ENCODE data around the gene IL1B.

The IL1B gene

DNA sequence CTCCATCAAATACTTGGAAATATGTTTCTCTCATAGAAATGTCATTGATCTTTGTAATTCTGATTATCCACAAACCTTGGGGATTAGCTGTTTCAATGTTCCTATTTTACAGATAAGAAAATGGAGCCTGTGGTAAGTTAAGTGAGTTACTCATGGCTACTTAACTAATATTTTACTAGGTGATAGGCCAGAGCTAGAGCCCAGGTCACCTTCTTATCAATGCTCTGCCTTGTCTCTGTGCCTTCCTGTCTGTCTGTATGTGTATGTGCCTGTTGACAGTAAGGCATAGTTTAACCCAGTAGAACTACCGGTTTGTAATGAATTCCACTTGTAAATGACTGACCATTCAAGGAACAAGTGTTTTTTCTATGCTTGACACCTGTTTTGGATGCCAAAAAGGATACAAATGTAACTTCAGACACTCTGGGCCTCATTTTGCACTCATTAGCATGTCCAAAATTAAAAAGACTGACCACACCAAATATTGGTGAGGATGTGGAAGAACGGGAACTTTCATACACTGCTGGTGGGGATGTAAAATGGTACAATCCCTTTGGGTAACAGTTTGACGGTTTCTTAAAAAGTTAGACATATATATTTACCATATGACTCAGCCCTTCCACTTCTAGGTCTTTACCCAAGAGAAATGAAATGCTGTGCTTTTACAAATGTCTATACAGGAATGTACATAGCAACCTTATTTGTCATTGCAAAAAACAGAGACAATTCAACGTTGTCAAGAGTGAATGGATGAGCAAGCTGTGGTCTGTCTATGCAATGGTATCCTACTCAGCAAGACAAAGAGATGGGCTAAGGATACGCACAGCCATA lies 32.7 kb downstream of the IL1B start:
- no peak for DNase-seq (ENCODE audit: low read depth)

DNA sequence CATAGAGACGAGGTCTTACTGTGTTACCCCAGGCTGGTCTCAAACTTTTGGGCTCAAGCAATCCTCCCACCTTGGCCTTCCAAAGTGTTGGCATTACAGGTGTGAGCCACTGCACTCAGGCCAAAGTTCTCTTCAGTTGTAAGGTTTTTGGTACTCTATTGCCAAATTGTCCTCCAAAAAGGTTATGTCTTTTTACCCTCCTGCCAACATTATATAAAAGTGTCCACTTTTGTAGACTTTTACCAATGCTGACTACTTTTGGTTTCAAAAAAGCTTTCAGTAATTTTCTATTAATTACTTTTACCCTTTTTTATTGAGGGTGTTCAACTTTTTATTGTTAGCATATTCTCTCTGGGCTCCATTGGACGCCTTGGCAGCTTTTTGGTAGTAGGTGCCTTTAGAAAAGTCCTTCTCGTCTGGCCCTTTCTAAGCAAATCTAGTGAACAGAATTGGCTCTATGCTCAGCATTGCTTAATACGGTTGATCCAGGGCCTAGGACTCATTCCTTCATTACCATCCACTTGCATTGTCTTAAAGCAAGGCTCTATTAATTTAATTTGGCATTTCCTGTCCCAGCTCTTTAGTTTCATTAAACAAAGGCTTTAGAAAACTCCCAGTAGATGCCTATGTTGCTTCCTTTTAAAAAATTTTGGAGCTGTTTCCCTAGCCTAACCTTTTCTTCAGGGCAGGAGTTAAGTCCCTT lies 35.5 kb downstream of the IL1B start:
- DNase-seq (ENCODE audit: low read depth): no peak

DNA sequence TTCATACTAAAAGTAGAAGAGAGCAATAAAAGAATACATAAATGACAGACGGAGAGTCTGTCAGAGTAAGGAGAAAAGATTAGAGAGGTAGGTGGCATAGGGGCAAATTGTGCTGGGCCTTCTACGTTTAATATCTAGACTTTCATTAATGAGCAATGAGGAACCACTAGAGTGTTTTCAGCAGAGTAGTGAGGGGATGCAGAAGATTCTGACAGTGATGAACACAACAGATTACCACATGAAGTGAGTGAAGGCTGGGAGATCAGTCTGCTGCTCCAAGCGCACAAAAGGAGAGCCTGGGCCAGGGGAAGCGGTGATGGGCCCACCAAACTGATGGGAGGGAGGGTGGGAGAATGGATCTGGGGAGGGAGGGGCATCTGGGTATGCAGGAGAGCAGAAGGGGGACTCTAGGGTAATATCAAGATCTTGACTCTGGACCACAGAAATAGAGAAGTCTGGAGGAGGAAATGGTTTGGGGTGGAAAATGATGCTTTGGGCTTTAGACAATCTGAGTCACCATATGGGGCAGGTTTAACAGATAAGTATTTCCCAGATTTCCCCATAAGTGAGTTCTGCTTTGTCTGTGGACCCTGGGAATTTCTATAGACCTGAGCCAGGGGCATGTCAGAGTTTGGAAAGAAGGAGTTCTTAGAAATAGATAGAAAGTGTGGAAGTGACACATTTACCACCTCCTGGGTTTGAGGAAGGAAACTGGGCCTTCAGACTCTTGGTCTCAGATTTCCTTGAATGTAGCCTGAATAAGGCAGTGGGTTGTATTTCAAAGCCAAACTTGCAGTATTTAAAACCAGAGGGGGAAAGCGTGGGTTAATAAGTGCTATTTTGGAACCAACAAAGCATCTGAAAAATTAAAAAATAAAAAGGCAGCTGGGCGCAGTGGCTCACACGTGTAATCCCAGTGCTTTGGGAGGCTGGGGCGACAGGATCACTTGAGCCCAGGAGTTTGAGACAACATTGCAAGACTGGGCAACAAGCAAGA lies 37.3 kb downstream of the IL1B start:
- DNase-seq (ENCODE audit: low read depth): no peak

DNA sequence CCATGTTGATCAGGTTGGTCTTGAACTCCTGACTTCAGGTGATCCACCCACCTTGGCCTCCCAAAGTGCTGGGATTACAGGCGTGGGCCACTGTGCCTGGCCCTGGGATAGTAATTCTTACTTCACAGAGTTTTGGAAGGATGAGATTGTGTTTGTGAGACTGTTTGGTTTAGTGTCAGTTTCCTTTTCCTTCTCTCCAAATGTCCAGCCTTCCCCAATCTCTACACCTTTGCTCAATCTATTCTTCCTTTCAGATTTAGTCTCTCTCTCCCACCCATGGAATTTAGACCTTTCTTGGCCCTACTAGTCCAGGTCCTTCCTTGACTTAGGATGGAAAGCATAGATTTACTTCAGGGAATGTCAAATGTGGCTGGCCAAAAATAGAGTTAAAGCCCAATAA lies 40.1 kb downstream of the IL1B start:
- no peak for DNase-seq (ENCODE audit: low read depth)

DNA sequence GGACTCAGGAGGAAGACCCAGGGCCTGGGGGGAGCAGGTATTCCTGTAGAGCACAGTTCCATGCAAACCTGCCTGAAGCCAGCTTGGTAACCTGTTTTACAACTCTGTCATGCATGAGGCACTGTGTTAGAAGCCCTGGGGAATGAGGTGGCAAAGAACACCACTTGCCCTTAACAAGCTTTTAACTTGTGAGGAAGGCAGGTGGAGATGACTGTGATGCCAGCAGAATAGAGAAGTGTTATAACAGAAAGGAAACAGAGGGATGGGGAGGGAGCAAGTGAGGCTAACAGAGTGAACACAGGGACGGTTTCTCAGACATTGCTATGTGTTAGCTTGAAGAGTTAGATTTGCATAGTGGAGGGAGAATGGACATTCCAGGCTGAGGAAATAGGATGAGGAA lies 40.8 kb downstream of the IL1B start:
- no peak for DNase-seq (ENCODE audit: low read depth)

DNA sequence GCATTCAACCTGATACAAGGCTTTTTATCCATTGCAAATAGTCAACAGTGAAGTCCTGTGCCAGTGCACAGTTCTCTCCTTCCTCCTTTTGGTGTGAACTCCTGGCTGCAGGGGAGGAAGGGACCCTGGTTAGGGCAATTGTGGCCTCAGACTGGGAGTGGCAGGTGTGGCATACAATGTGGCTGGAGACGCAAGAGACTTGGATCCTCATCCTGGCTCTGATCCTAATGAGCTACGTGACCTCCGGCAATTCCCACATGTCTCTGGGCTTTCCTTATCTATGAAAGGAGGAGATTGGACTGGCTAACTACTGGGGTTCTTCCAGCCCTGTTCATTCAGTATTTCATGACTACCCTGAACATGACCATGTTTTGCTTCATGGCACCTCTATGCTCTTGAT lies 41.7 kb downstream of the IL1B start:
- DNase-seq (ENCODE audit: low read depth): no peak

DNA sequence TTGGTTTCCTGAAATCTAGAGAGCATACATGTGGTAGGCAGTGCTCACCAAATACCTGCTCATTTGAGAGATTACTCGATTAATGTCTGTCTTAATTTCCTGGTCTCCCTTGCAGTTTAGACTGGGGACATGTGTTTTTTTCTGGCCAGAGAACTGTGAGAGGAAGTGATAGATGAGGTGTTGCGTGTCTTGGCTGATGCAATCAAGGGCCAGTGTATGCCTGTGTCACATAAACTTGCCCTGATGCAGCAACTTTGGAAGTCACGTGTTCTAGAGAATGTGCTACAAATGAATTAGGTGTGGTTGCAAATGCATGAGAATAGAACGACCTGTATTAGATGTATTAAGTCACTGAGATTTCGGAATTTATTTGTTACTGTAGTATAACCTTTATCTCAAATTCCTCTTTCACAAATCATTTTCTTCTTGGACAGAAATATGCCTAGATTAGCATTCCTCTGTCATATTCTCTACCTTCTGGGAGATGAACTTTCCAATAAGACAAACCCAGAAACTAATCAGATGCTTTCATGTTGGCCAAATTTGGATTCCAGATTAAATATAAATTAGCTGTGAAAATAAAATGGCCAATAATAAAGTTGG lies 42.3 kb downstream of the IL1B start:
- no peak for DNase-seq (ENCODE audit: low read depth)

DNA sequence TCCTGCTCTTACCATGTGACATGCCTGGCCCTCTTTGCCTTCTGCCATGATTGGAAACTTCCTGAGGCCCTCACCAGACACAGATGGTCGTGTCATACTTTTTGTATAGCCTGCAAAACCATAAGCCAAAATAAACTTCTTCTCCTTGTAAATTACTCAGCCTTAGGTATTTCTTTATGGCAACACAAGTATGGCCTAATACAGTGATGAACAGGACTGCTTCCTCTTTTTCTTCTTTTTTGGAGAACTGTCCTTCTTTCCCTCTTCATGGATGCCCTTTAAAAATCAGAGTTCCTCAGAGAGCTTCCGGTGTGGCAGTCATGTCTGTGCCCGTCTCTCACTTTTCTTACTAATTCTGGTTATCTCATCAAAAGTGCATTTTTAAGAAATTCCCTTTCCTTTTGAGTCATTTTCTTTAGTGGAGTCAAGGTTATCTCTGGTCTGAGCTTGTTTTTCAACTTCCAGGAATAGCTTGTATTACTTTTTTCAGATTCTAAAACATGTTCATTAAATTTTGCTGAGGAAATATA lies 43.1 kb downstream of the IL1B start:
- DNase-seq (ENCODE audit: low read depth): no peak

DNA sequence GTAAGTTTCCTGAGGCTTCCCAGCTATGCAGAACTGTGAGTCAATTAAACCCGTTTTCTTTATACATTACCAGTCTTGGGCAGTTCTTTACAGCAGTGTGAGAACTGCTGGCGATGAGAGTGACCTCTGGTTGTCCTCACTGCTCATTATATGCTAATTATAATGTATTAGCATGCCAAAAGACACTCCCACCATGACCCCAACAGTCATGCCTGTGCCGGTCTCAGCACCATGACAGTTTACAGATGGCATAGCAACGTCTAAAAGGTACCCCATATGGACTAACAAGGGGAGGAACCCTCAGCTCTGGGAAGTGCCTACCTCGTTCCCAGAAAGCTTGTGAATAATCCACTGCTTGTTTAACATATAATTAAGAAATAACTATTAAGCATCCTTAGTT lies 44.2 kb downstream of the IL1B start:
- DNase-seq (ENCODE audit: low read depth): no peak

DNA sequence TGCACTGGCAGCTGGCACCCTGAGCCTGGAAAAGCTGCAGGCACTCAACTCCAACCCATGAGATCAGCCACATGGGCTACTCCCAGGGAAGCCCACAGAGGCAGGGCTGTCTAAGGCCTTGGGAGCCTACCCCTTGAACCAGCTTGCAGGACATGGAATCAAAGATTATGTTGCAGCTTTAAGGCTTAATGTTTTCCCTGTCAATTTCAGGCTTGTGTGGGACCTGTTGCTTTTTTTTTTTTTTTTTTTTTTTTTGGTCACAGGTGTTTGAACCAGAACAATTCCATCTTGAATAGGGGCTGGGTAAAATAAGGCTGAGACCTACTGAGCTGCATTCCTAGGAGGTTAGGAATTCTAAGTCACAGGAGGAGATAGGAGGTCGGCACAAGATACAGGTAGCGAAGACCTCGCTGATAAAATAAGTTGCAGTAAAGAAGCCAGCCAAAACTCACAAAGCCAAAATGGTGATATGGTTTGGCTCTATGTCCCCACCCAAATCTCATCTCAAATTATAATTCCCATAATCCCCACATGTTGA lies 44.8 kb downstream of the IL1B start:
- DNase-seq (ENCODE audit: low read depth): no peak

DNA sequence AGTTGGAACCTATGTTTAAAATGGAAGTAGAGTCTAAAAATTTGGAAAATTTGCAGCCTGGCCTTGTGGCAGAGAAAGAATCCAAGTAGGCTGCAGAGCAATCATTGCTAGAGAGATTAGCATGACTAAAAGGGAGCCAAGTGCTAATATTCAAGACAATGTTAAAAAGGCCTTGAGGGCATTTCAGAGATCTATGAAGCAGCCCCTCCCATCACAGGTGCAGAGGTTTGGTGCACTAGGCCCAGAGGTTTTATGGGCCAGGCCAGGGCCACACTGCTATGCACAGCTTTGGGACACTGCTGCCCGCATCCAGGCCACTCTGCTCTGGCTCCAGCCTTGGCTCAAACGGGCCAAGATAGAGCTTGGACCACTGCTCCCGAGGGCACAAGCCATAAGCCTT lies 45.6 kb downstream of the IL1B start:
- no peak for DNase-seq (ENCODE audit: low read depth)

DNA sequence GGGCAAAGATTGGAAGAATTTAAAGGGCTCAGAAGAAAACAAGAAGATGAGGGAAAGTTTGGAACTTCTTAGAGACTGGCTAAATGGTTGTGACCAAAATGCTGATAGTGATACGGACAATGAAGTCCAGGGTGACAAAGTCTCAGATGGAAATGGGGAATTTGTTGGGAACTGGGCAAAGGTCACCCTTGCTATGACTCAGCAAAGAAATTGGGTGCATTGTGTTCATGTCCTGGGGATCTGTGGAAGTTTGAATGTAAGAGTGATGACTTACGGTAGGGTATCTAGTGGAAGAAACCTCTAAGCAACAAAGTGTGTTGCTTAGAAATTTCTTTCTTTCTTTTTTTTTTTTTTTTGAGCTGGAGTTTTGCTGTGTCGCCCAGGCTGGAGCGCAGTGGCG lies 46.3 kb downstream of the IL1B start:
- DNase-seq (ENCODE audit: low read depth): no peak

DNA sequence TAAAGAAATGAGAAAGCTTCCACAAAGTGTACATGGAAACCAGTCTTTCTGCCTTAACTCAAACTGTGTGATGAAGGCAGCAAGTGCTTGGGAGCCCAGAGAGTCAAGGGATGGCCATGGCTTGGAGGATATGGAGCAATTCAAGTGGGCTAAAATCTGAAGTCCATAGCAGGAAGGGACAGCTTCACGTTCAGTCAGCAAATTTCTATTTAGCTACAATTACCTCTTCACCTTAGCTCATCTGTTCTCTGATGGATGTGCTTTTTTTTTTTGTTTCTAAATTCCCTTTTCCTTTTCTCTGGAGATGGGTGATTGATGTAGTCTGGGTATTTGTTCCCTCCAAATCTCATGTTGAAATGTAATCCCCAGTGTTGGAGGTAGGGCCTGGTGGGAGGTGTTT lies 47.4 kb downstream of the IL1B start:
- no peak for DNase-seq (ENCODE audit: low read depth)

DNA sequence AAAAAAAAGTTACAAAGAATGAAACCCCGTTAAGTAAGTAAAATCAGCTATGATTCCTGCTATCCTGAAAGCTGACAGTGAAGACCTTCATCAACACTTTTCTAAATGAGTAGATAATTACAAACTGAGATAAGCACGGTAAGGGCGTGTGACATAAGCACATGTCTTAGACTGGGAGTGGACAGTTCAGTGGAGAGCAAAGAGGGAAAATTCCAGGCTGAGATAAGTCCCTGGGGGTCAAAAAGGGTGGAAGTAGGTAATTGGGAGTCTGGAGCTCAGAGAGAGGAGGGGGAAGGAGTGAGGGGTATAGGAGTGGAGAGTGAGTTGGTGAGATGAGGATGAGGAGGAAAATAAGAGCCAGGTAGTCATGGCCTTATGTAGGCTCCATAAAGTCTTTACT lies 47.9 kb downstream of the IL1B start:
- no peak for DNase-seq (ENCODE audit: low read depth)

DNA sequence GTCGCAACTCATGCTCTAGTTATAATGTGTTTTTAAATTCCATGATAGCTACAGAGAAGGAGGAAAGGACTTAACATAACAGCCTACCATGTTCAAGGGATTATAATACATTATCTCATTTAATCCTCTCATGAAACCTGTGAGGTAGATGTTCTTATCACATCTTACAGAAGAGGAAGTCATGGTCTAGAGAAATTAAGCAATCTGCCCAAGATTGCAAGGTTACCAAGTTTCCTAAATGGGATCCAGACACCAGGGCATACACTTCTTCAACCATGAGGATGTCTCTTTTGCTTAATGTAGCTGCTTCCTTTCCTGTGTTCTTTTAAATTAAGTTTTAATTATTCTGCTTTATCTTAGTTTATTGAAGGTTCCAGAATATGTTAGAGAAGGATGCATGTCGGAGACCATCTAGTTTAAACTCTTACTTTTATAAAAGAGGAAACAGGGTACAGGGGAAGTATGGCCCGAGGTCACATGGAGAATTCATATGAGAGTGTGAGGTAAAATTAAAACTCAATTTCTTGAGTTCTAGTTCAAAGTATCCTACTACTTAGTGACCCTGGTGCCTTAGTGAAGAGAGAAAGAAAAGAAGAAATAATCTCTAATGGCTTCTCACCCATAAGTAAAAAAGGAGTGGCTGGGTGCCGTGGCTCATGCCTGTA lies 48.7 kb downstream of the IL1B start:
- DNase-seq (ENCODE audit: low read depth): no peak

DNA sequence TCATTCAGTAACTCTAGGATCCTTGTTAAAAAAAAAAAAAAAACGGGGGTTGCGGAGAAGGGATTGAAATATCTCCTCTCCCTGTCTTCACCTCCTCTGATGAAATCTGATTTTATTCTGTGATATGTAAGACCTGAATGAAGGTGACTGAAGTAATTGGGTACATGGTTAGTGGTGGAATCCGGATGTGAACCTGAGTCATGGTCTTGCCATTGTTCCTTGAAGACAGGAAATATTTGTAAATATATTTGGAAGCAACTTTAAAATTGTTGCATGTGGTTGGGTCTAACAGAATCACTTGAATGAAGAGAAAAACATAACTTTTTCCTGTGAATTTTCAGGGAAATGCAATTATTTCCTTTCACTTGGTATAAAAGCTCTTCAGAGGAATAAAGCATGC lies 49.3 kb downstream of the IL1B start:
- no peak for DNase-seq (ENCODE audit: low read depth)

DNA sequence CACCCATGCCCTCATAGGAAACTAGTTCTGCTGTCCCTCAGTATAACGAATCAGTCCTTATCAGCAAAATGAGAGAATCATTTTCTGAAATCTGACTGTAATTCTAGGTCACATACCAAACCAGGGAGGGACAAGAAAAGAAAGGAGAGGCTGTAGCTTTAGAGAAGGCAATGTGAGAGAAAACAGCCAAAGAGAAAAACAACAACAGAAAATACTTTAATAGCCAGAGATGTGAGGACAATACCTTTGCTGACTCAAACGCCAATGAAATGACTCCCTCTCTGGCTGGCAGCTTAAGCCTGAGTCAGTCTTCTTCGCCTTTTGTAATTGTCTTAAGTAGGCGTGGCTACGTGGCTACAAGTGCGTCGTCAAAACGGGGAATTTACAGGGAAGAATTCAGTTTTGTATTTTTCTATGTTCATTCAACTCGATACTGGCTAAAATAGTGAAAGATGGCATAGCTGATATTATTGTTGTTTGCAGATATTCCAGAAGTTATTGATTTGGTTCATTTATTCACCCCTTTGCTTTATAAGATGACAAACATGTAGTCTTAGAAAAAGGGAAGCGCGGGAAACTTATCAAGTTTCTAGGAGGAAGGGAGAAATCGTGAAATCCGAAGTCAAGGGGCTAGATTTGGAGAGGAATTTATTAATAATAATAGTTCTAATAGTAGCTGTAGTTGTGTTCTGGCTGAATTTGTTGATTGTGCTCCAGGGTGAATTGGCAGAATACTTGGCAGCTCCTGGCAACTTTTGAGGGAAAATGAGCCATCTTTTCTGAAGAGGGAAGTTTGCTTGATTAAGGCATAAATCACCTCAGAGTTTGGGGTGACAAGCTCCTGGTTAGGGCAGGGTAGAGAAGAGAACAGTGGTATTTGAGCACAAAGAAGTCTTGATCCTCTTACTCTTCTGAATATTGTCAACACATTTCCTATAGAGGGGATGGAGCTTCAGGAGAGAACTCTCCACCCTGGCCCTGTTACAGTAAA lies 52.1 kb downstream of the IL1B start, which contains the start of gene IL1A:
Gene IL1A, minus strand, starts transcription at position 295 of the 991 bp plus-strand sequence. CDS start 723 bp downstream, outside the sequence.
- no peak for DNase-seq (ENCODE audit: low read depth)

DNA sequence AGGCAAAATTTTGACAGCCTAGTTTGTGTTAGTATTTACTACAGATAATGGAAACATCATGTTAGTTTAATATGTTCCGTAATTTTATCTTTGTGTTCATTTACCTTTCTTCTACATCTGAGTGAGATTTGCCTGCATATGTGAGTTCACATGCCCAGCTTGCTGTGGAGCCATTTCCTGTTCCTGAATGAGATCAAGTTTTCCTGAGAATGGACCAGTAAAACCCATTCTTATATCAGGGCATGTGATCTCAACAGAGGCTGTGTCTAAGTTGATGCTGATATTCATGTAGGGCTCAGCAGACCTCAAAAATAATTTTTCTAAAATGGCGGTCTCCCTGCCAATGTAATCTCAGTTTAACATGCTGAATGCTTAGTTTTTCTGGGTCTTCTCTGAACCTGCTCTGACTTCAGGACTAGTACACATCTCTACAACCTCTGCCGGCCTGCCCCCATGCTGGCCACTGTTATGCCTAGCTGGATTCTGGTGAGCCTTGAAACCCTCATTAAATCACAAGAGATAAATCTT lies 53.3 kb downstream of the IL1B start:
- DNase-seq (ENCODE audit: low read depth): no peak

DNA sequence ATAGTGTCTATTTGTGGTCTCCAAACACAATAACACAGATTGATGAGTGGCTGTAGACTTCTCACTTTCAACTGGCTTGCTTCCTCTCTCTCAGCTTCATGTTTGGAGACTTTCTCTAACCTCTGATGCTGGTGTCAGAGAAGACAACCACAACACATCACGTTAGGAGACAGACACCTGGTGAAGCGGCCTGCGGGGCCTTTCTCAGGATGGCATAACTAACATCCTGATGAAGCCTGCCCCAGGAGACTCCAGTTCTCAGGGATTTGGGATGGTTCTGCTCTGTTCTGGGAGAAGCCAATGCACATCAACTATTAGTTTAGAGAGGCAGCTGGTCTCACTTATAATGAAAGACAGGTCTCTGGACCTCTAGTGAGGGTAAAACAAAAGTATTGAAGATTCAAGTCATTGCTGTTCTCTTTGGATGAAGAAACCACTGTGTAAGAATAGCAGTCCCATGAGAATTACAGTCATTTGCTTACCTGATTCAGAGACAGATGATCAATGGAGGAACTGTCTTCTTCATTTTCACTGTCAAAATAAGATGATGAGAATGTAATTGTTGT lies 54.3 kb downstream of the IL1B start:
- DNase-seq (ENCODE audit: low read depth): no peak

Data from stimulated activated CD8-positive, alpha-beta memory T cell treated with anti-CD3 and anti-CD28 coated beads, Interleukin-12 subunit alpha, Interleukin-12 subunit beta, amount 100 ng/mL, for 1 hour (primary cell).